ENCODE results near the gene RTL3. TPM values are rescaled to one million over a fixed set of nuclear protein-coding genes. Genes with fewer than 3 reads are reported as not detected.
"Not testable (repeated sequence)": the region's sequence is repeated elsewhere in the genome, so short reads cannot be mapped to it uniquely, and the experiment has no call there.

The RTL3 gene
- total and polyA plus RNA-seq, 12 donors: 0.03 TPM; not detected in 11

DNA sequence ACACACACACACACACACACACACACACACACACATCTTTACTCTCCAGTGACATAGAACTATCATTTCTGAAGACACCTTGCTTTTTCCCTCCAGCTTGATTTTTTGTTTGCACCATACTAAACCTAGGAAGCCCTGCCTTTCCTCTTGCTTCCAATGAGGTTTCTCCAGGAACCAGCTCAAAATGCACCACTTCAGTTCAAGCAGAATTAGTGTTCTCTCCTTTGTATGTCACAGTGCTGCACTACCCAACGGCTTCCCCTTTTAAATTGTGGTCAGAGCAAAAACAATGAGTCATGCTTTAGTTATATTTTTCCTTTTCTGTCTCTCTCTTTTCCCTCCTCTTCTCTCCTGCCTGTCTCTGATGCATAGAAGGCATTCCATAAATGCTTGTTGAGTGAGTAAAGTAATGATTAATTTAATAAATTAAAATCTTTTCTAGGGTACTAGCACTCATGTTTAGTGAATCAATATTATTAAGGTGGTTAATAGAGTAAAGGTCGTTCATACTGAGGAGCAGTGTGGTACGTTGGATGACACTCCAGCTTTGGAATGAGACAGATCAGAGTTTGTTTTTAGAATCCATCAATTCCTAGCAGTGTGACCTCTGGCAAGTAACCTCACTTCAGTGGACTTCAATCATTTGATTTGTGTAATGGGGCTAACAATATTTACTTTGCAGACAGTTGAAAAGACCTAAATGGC is 5.9 kb downstream of the RTL3 start:
- H3K9me3 ChIP-seq (replicated peaks in 1 of 3): no peaks in the 10 kb centered on the region
- peaks cover 14% of the 10 kb centered on the region for H3K27me3 ChIP-seq
- no peak for DNase-seq
- TF ChIP-seq, protein P1, sequence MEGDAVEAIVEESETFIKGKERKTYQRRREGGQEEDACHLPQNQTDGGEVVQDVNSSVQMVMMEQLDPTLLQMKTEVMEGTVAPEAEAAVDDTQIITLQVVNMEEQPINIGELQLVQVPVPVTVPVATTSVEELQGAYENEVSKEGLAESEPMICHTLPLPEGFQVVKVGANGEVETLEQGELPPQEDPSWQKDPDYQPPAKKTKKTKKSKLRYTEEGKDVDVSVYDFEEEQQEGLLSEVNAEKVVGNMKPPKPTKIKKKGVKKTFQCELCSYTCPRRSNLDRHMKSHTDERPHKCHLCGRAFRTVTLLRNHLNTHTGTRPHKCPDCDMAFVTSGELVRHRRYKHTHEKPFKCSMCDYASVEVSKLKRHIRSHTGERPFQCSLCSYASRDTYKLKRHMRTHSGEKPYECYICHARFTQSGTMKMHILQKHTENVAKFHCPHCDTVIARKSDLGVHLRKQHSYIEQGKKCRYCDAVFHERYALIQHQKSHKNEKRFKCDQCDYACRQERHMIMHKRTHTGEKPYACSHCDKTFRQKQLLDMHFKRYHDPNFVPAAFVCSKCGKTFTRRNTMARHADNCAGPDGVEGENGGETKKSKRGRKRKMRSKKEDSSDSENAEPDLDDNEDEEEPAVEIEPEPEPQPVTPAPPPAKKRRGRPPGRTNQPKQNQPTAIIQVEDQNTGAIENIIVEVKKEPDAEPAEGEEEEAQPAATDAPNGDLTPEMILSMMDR (IDR thresholded peaks at IDR 0.05): no peak
- TF ChIP-seq POLR2A (IDR thresholded peaks at IDR 0.05): no peak
- no peaks in the 10 kb centered on the region for H3K4me1 ChIP-seq (replicated peaks in 1 of 2)
- H3K36me3 ChIP-seq (replicated peaks in 1 of 2): no peaks in the 10 kb centered on the region
- intact Hi-C loops (cut with DNase I): no loop called here
- WGBS, 4 donors: 8 to 26% (median 17%) methylated on average over 3 of the region's 3 CpGs
- no peak overlapping the region for H3K27ac ChIP-seq
- no peak overlapping the region for H3K4me3 ChIP-seq

DNA sequence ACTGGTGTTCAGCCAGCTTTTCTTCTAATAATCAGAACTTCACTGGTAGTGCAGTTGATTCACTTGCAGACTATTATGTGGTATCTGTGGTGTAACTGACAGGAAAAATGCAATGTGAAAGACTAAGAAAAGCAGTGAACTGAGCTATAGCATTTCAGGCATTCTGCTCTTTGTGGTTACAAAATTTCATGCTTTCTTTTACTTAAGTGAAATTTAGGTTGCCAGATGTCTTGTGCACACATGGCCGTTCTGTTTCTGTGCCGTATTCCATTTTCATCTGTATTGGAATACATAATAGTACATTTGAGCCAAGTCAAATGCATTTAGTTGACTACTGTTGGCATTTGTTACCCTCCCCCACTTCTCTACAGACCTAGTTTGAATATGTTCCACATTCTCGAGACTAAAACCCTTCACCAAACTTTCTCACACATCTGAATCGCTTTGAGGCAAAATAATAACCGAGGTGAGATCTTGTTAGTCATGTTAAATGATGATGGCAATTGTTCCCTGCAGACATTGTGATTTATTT is 8.2 kb downstream of the RTL3 start:
- WGBS, 4 donors: 35 to 52% (median 45%) methylated on average over 4 to 5 of the region's 5 CpGs
- no peak overlapping the region for H3K27ac ChIP-seq
- H3K27me3 ChIP-seq: peaks cover 7% of the 10 kb centered on the region
- H3K4me3 ChIP-seq: no peak overlapping the region
- H3K9me3 ChIP-seq (replicated peaks in 1 of 3): no peaks in the 10 kb centered on the region
- H3K36me3 ChIP-seq (replicated peaks in 1 of 2): no peaks in the 10 kb centered on the region
- TF ChIP-seq, protein P1 (IDR thresholded peaks at IDR 0.05): no peak
- no peak for TF ChIP-seq POLR2A (IDR thresholded peaks at IDR 0.05)
- no peaks in the 10 kb centered on the region for H3K4me1 ChIP-seq (replicated peaks in 1 of 2)
- intact Hi-C loops (cut with DNase I): no loop called here
- no peak for DNase-seq

DNA sequence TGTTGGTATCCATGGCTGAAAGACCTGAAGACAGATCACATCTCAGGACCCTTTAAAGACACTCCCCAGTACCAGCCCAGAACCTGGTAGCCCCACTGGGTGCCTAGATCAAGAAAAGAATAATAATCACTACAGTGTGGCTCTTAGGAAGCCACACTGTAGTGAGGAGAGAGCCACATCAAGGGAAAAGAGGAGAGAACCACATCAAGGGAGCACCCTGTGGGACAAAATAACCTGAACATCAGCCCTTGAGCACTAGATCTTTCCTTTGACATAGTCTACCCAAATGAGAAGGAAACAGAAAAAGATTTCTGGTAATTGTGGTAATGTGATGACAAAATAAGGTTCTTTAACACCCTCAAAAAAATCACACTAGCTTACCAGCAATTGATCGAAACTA is 15.3 kb downstream of the RTL3 start:
- intact Hi-C loops (cut with DNase I): no loop called here
- 90 to 100% (median 98%) methylated on average over 1 of the region's 1 CpG for WGBS, 4 donors

DNA sequence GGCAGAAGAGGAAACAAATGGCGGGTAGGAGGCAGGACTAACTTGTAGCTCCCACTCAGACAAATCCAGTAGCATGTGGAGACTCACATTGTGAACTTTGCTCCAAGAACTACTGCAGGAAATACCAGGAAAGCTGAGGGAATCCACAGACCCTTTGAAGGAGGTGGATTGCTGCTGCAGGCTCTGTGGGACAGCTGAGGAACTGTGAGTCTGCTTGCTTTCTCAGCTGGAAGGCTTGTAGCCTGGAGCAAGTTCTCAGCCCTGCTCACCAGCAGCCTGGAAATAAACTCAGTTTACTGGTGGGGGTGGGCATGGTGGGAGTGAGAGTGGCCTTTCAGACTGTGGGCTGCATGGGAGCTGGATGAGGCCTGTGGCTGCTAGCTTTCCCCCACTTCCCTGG is 16.0 kb downstream of the RTL3 start:
- intact Hi-C loops (cut with DNase I): no loop called here
- Histone ChIP-seq H3K4me3 (no peak overlapping the region), H3K9me3 (replicated peaks in 1 of 3) (no peaks in the 10 kb centered on the region), H3K27ac (no peak overlapping the region), H3K36me3 (replicated peaks in 1 of 2) (no peaks in the 10 kb centered on the region), H3K27me3 (peaks cover 26% of the 10 kb centered on the region), H3K4me1 (replicated peaks in 1 of 2) (no peaks in the 10 kb centered on the region)
- 21 to 61% (median 46%) methylated on average over 1 of the region's 1 CpG for WGBS, 4 donors
- TF ChIP-seq POLR2A (IDR thresholded peaks at IDR 0.05): no peak
- TF ChIP-seq, protein P1 (IDR thresholded peaks at IDR 0.05): no peak
- DNase-seq: no peak

More for the DNA sequence above, 15.3 kb downstream of the RTL3 start:
- TF ChIP-seq, protein P1 (IDR thresholded peaks at IDR 0.05): no peak
- TF ChIP-seq POLR2A (IDR thresholded peaks at IDR 0.05): no peak
- H3K36me3 ChIP-seq (replicated peaks in 1 of 2): no peaks in the 10 kb centered on the region
- no peak for DNase-seq
- H3K27me3 ChIP-seq: peaks cover 25% of the 10 kb centered on the region
- H3K9me3 ChIP-seq (replicated peaks in 1 of 3): no peaks in the 10 kb centered on the region
- H3K4me3 ChIP-seq: no peak overlapping the region
- no peaks in the 10 kb centered on the region for H3K4me1 ChIP-seq (replicated peaks in 1 of 2)
- no peak overlapping the region for H3K27ac ChIP-seq

DNA sequence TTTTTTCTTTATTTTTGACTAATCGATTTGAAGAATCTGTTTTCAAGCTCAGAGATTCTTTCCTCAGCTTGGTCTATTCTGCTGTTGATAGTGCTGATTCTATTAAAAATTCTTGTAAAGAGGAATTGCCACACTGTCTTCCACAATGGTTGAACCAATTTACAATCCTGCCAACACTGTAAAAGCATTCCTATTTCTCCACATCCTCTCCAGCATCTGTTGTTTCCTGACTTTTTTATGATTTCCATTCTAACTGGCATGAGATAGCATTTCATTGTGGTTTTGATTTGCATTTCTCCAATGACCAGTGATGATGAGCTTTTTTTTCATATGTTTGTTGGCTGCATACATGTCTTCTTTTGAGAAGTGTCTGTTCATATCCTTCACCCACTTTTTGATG is 23.0 kb downstream of the RTL3 start:
- DNase-seq; H3K4me1 ChIP-seq (replicated peaks in 1 of 2); intact Hi-C loops (cut with DNase I); H3K4me3 ChIP-seq; H3K9me3 ChIP-seq (replicated peaks in 1 of 3); H3K36me3 ChIP-seq (replicated peaks in 1 of 2); H3K27ac ChIP-seq; H3K27me3 ChIP-seq: not testable (repeated sequence)
- 61 to 69% (median 68%) methylated on average over 1 of the region's 1 CpG for WGBS, 4 donors

Measured in adrenal gland (tissue), 12 donors.